GM12801 (cell line): Measurements from ENCODE around the gene CPSF6.

Experiments
- TF ChIP-seq, protein P1 (sequence below): IDR thresholded peaks from one replicate; pipeline ENCODE4 v1.5.1; 2011; ENCODE audit warnings: control low read depth; ENCODE audit not compliant: insufficient read length; ENCODE audit errors: extremely low read depth

Gene CPSF6

DNA sequence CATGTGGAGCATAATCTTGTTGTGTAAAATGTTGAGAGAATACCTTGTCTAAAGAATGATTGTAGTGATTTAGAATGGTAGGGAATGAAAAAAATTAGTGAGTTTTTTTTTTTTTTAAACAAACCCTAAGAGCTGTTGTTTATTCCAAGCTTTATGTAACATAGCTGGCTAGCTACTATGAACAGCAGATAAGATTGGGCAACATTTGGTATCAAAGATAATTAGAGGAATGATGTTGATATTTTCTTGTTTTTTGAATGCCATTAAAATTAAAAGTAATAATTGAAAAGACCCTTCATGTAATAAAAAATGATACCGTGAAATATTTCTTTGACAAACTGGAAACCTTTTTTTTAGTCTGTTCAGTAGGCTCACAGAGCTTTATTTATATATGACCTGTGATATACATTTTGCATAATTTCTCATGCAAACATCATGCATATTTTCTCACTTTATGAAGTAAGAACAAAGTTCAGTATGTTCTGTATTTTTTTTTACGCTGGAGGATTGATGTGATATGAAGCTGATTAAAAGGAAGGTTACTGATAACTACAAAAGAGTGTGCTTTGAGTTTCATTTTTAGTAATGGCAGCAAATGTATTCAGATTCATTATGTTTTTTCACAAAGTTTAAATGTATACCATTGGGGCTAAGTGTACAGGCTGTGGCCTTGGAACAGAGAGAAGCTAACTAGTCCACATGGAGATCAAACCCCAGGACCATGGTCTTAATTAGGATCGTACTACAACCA is 8.1 kb downstream of the CPSF6 start:
- TF ChIP-seq, protein P1, sequence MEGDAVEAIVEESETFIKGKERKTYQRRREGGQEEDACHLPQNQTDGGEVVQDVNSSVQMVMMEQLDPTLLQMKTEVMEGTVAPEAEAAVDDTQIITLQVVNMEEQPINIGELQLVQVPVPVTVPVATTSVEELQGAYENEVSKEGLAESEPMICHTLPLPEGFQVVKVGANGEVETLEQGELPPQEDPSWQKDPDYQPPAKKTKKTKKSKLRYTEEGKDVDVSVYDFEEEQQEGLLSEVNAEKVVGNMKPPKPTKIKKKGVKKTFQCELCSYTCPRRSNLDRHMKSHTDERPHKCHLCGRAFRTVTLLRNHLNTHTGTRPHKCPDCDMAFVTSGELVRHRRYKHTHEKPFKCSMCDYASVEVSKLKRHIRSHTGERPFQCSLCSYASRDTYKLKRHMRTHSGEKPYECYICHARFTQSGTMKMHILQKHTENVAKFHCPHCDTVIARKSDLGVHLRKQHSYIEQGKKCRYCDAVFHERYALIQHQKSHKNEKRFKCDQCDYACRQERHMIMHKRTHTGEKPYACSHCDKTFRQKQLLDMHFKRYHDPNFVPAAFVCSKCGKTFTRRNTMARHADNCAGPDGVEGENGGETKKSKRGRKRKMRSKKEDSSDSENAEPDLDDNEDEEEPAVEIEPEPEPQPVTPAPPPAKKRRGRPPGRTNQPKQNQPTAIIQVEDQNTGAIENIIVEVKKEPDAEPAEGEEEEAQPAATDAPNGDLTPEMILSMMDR = no peak

DNA sequence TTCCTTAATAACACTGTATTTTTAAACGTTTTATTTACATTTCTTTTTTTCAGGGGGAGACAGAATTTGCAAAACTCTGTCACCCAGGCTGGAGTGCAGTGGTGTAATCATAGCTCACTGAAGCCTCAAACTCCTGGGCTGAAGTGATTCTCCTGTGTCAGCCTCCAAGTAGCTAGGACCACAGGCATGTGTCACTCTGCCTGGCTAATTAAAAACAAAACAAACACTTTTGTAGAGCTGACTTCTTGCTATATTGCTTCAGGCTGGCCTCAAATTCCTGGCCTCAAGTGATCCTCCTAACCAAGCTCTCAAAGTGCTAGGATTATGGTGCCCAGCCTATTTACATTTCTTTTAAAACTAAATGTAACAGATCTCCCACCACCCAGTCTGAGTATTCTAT is 12.7 kb downstream of the CPSF6 start:
- TF ChIP-seq, protein P1 = no peak

DNA sequence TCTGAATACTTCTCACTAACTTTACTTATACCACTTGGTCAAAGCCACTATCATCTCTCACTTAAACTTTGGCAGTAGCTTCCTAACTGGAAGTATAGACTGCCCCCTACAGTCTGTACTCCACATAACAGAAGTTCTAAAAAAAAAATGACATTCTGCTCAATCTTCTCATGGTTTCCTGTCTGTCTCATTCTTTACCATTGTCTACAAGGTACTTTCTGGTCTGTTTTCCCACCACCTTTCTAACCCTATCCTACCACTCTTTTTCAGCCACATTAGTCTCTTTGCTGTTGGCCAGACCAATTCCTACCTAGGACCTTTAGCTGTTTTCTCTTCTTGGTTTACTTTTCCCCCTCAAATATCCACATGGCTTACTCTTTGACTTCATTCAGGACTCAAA is 14.7 kb downstream of the CPSF6 start:
- TF ChIP-seq, protein P1 = no peak

DNA sequence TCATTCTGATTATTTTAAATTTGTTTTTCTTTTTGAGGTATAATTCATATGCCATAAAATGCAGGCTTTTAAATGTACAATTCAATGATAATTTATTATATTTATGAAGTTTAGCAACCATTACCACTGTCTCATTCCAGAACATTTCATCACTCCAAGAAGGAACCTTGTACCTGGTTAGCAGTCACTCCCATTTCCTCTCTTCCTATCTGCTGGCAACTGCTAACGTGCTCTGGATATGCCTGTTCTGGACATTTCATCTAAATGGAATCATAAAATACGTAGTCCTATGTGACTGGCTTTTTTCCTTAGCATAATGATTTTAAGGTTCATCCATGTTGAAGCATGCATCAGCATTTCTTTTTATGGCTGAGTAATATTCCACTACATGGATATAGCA is 15.5 kb downstream of the CPSF6 start:
- TF ChIP-seq, protein P1 = no peak

DNA sequence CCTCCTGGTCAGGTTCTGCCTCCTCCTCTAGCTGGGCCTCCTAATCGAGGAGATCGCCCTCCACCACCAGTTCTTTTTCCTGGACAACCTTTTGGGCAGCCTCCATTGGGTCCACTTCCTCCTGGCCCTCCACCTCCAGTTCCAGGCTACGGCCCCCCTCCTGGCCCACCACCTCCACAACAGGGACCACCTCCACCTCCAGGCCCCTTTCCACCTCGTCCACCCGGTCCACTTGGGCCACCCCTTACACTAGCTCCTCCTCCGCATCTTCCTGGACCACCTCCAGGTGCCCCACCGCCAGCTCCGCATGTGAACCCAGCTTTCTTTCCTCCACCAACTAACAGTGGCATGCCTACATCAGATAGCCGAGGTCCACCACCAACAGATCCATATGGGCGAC is 19.3 kb downstream of the CPSF6 start:
- TF ChIP-seq, protein P1 = no peak

DNA sequence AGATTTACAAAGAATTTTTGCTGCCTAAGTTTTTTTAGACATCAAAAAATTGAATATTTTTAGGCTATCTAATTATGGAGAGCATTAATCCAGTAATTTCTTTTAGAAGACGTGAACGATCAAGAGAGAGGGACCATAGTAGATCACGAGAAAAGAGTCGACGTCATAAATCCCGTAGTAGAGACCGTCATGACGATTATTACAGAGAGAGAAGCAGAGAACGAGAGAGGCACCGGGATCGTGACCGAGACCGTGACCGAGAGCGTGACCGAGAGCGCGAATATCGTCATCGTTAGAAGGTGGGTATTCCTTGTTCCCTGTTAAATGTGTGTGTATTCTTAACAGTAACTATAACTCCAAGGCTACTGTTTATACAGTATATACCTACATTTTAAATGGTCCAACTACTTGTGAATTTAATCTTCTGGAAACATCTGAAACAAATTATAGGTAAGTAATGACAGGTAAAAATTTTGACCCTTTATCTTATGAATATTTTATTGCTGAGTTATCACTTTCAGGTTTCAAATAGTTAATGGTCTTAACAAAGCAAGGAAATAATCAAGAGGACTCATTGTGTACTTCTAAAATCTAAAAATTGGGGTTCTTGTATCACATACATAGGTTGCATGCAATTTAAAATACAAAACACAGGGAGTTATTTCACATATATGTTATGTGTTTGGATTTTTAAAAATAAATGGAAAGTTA is 23.1 kb downstream of the CPSF6 start:
- TF ChIP-seq, protein P1 = no peak

DNA sequence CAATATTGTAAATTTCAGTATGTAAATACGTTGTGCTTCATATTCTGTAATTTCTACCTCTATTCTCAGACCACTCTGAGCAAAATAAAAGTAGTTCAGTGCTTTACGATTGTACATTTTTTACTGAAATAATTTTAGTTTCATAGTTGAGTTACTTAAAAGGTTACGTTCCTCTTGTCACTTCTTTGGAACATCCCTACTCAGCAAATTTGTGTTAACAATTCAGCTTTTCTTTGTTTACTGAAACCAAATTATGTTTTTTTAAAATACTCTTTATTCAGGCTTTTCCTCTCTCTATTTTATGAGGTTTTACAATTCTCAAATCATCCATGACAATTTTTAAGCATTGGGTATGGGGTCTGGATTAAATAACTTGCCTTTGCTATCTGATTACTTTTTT is 25.8 kb downstream of the CPSF6 start:
- TF ChIP-seq, protein P1 = no peak
